Activated CD4-positive, alpha-beta T cell treated with anti-CD3 and anti-CD28 coated beads, Interleukin-2, amount 10 ng/mL, durations not matched to agents 7 days and 5 days (primary cell): ENCODE measurements around the gene ABCG1. TPM values are rescaled to one million over a fixed set of nuclear protein-coding genes. Genes with fewer than 3 reads are reported as not detected.
"Not testable (repeated sequence)": the region's sequence is repeated elsewhere in the genome, so short reads cannot be mapped to it uniquely, and the experiment has no call there.

Experiments used
- CTCF ChIA-PET: fragments of 350-600 bp; sonication (Branson Sonifier 250); formaldehyde crosslinking; loops from one replicate; lab custom pipeline; 2021; ENCODE audit warnings: antibody characterized with exemption; lab: Charles Lee
- POLR2A ChIA-PET: fragments of 350-600 bp; sonication (Branson Sonifier 250); formaldehyde crosslinking; loops from one replicate; lab custom pipeline; 2021; ENCODE audit warnings: antibody characterized with exemption; lab: Charles Lee
- DNase-seq: peaks from one replicate; pipeline ENCODE4 v3.0.0-alpha.2; 2020
- H3K27ac Mint-ChIP-seq: one replicate; pipeline ENCODE4 v1.8.0; 2021; ENCODE audit warnings: mild to moderate bottlenecking, moderate library complexity, mixed read lengths
- H3K27me3 Mint-ChIP-seq: one replicate; pipeline ENCODE4 v1.8.0; 2021; ENCODE audit warnings: mixed read lengths
- H3K36me3 Mint-ChIP-seq: one replicate; pipeline ENCODE4 v1.8.0; 2021; ENCODE audit warnings: low read depth, mixed read lengths
- H3K4me1 Mint-ChIP-seq: one replicate; pipeline ENCODE4 v1.8.0; 2021; ENCODE audit warnings: mixed read lengths
- H3K4me3 Mint-ChIP-seq: one replicate; pipeline ENCODE4 v1.8.0; 2021; ENCODE audit warnings: mild to moderate bottlenecking, moderate library complexity, mixed read lengths
- H3K9me3 Mint-ChIP-seq: one replicate; pipeline ENCODE4 v1.8.0; 2021; ENCODE audit warnings: mixed read lengths
- total RNA-seq, 2 experiments: library from RNA; stranded (reverse); gene quantifications; one replicate each; pipeline ENCODE4 v1.2.3, GENCODE V29; 2021

The ABCG1 gene
- total RNA-seq: 10 to 100 TPM; 10.2 to 12.3 TPM

- peak within 1 kb of the TSS; percentile 81 for H3K4me3 Mint-ChIP-seq
- H3K36me3 Mint-ChIP-seq: peaks cover 8% of the 10 kb centered on the region
- H3K9me3 Mint-ChIP-seq: peaks cover 14% of the 10 kb centered on the region
- peak; percentile 41 for DNase-seq
- peaks cover 27% of the 10 kb centered on the region for H3K4me1 Mint-ChIP-seq
- ChIA-PET CTCF (interaction anchor here (0.7 to 2.0 kb wide), 10 partner anchors 11 to 186 kb away, joined by 3 to 11 read pairs (median 4); no protein-coding TSS in a partner anchor), POLR2A (interaction anchor here (0.7 kb wide), 1 partner anchor 33 kb away, joined by 5 read pairs; no protein-coding TSS in a partner anchor)
- peak within 1 kb of the TSS; percentile 89 for H3K27ac Mint-ChIP-seq
- no peaks in the 10 kb centered on the region for H3K27me3 Mint-ChIP-seq
Observed at GRCh38 chr21:42218836-42219605, at the start of gene ABCG1. Gene ABCG1, plus strand, starts transcription at chr21:42219140. Its CDS starts 123 bp downstream, at chr21:42219263.

- POLR2A ChIA-PET: no interaction called here
- Mint-ChIP-seq H3K4me1 (peaks cover 2% of the 10 kb centered on the region), H3K4me3 (no peak overlapping the region), H3K27me3 (no peaks in the 10 kb centered on the region), H3K27ac (no peak overlapping the region), H3K36me3 (no peaks in the 10 kb centered on the region), H3K9me3 (no peaks in the 10 kb centered on the region)
- CTCF ChIA-PET: no interaction called here
- no peak for DNase-seq
Observed at GRCh38 chr21:42169758-42170157, 49.2 kb upstream of the ABCG1 start.

DNA sequence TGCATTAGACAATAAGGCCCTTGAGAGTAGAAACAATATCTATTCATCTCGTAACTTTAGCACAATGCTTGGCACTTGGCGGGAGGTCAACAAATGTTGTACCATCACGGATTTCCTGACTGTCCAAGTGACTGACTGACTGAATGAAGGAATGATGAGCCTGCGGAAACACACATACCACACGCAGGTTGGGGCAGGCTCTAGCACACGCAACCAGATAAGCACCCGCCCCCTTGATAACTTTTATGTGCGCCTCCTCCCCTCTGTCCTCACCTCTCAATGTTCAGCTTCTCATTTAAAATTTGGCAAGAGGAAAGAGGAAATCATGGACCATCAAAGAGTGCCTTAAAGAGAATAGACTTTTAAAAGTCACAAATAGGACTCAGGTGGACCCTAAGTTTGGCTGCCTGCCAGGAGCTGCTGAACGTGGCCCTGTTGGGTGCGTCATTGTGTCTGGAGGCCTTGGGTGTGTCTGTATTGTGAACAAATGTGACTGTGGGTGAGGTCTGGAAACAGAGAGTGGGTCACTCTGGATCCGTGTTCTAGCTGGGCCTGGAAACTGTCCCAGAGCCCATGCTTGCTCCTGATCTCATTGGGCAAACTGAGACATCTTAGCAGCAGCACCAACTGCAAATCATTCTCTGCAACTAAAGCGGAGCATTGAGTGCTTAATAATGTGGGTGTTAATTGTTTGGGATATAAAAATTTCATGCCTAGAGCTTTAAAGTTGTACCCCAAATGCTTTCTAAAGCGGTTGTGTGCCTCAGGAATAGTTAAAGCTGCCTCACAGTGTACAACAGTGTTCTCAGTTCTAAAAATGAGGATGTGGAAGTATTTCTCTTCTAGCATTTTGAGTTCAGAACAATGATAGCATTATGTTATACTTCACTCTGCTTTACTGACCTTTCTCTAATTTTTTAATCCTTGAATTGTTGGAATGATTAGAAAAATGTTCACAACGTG, 47.6 kb upstream of the ABCG1 start:
- no peak overlapping the region for H3K27ac Mint-ChIP-seq
- H3K4me3 Mint-ChIP-seq: no peak overlapping the region
- H3K36me3 Mint-ChIP-seq: no peaks in the 10 kb centered on the region
- peaks cover 2% of the 10 kb centered on the region for H3K9me3 Mint-ChIP-seq
- CTCF ChIA-PET: interaction anchor here (1.3 to 2.5 kb wide), 2 partner anchors 11 to 22 kb away, joined by 3 to 6 read pairs; no protein-coding TSS in a partner anchor
- peaks cover 3% of the 10 kb centered on the region for H3K27me3 Mint-ChIP-seq
- no peak for DNase-seq
- H3K4me1 Mint-ChIP-seq: peaks cover 2% of the 10 kb centered on the region
- POLR2A ChIA-PET: no interaction called here

DNA sequence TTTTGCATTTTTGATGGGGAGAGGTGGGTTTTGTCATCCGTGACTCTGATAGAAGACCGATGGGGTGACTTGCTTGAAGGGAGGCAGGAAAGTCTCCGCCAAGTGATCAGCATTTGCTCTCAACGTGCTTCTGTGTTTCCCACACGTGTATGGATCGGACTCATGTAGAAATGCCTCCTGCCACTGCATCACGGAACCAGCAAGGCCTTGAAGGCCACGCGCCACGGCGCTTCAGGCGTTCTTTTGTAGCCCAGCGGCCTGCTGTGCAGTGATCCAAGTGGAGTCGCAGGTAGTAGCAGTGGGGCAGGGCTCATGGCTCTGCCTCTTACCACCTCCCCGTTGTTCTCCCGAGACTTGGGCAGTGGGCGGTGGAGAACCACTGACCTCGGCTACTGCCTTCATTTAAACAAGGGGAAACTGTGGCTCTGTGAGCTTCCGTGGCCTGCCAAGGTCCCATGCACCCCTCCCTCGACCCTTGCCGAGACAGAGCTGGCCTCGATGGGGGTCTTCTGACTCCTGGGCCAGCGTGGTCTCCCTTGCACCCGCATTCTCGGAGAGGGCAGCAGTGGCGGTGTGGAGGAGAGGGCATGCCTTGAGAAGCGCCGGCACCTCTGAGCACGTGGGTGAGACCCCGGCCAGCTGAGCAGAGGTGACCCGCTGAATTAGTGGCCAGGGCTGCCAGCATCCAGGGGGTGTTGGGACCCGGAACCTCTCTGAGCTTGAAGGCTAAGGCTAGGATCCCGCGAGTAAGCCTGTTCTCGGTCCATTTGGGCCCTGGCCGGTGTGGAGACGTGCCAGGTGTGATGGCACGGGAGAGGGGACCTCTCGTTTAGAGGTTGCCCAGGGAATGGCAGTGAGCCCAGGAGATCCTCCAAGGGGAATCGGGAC, 46.1 kb upstream of the ABCG1 start:
- POLR2A ChIA-PET: no interaction called here
- Mint-ChIP-seq H3K9me3 (peaks cover 2% of the 10 kb centered on the region), H3K4me1 (peaks cover 2% of the 10 kb centered on the region), H3K4me3 (no peak overlapping the region), H3K27me3 (peaks cover 3% of the 10 kb centered on the region), H3K36me3 (no peaks in the 10 kb centered on the region), H3K27ac (no peak overlapping the region)
- CTCF ChIA-PET: interaction anchor here (1.2 to 2.5 kb wide), 4 partner anchors 9 to 72 kb away, joined by 3 to 8 read pairs (median 4); no protein-coding TSS in a partner anchor
- DNase-seq: no peak

DNA sequence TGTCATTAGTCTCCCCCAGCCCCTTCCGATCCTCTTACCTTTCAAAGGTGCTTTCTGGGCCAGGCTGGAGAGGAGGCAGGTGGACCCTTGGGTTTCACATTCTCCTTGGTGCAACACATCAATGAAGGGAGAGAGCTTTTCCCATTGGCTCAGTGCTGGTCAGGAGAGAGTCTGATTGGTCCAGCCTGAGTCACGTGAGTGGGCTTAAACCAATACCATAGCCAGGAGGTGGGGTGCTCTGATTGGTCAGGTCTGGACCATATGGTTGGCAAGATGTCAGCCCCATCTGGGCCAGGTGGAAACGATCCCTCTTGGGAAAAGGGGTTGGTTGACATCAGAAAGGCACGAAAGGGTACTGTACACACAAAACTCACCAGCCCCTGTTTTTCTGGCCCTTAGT, 44.8 kb upstream of the ABCG1 start:
- DNase-seq: no peak
- H3K9me3 Mint-ChIP-seq: peaks cover 2% of the 10 kb centered on the region
- ChIA-PET POLR2A (no interaction called here), CTCF (interaction anchor here (1.2 to 2.4 kb wide), 2 partner anchors 10 to 70 kb away, joined by 3 to 8 read pairs; no protein-coding TSS in a partner anchor)
- no peaks in the 10 kb centered on the region for H3K36me3 Mint-ChIP-seq
- H3K4me3 Mint-ChIP-seq: no peak overlapping the region
- H3K27ac Mint-ChIP-seq: no peak overlapping the region
- H3K4me1 Mint-ChIP-seq: peaks cover 2% of the 10 kb centered on the region
- H3K27me3 Mint-ChIP-seq: peaks cover 3% of the 10 kb centered on the region

- peaks cover 7% of the 10 kb centered on the region for H3K27me3 Mint-ChIP-seq
- H3K4me1 Mint-ChIP-seq: peaks cover under 1% of the 10 kb centered on the region
- CTCF ChIA-PET: interaction anchor here (1.2 to 2.4 kb wide), 2 partner anchors 11 to 16 kb away, joined by 3 to 8 read pairs; no protein-coding TSS in a partner anchor
- POLR2A ChIA-PET: no interaction called here
- H3K9me3 Mint-ChIP-seq: peaks cover 2% of the 10 kb centered on the region
- no peak overlapping the region for H3K4me3 Mint-ChIP-seq
- no peak overlapping the region for H3K27ac Mint-ChIP-seq
- no peak for DNase-seq
- no peaks in the 10 kb centered on the region for H3K36me3 Mint-ChIP-seq
Observed at GRCh38 chr21:42175110-42175710, 43.7 kb upstream of the ABCG1 start.

DNA sequence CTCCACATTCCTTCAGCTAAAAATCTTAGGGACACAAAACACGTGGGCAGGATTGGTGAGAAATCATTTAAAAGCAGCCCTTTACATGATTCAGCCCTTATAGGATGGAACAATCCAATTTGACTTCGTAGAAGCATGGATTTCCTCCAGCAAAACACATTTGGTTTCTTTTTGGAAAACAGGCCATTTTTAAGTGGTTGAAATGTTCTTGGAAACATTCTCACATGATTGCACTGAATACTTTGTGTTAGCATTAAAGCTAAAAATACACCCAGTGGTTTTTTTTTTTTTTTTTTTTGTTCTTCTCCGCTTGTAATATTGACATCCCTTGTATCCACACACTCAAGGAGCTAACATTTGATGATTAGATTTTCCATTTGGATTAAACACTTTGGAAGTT, 42.1 kb upstream of the ABCG1 start:
- Mint-ChIP-seq H3K36me3 (no peaks in the 10 kb centered on the region), H3K27ac (no peak overlapping the region), H3K27me3 (peaks cover 9% of the 10 kb centered on the region), H3K9me3 (peaks cover 2% of the 10 kb centered on the region), H3K4me1 (no peaks in the 10 kb centered on the region), H3K4me3 (no peak overlapping the region)
- CTCF ChIA-PET: interaction anchor here (0.7 to 1.6 kb wide), 5 partner anchors 11 to 82 kb away, joined by 3 to 7 read pairs (median 3); no protein-coding TSS in a partner anchor
- DNase-seq: no peak
- POLR2A ChIA-PET: no interaction called here

GRCh38 chr21:42179316-42179715, 39.6 kb upstream of the ABCG1 start:
- Mint-ChIP-seq H3K4me3 (no peak overlapping the region), H3K27ac (no peak overlapping the region), H3K36me3 (no peaks in the 10 kb centered on the region), H3K9me3 (peaks cover 2% of the 10 kb centered on the region), H3K27me3 (peaks cover 9% of the 10 kb centered on the region), H3K4me1 (no peaks in the 10 kb centered on the region)
- no peak for DNase-seq
- ChIA-PET POLR2A (no interaction called here), CTCF (interaction anchor here (0.7 kb wide), 1 partner anchor 689 kb away, joined by 3 read pairs; no protein-coding TSS in a partner anchor)

- H3K4me1 Mint-ChIP-seq, H3K27me3 Mint-ChIP-seq, H3K9me3 Mint-ChIP-seq, POLR2A ChIA-PET, H3K36me3 Mint-ChIP-seq, CTCF ChIA-PET, H3K27ac Mint-ChIP-seq, H3K4me3 Mint-ChIP-seq, DNase-seq: not testable (repeated sequence)
Observed at GRCh38 chr21:42180001-42180400, 38.9 kb upstream of the ABCG1 start.

GRCh38 chr21:42182713-42183371, 36.1 kb upstream of the ABCG1 start:
- CTCF ChIA-PET: interaction anchor here (0.8 to 1.5 kb wide), 7 partner anchors 11 to 127 kb away, joined by 3 read pairs; no protein-coding TSS in a partner anchor
- H3K9me3 Mint-ChIP-seq: peaks cover 13% of the 10 kb centered on the region
- H3K27ac Mint-ChIP-seq: peak overlapping the region; percentile 37
- H3K36me3 Mint-ChIP-seq: peaks cover 17% of the 10 kb centered on the region
- peaks cover 26% of the 10 kb centered on the region for H3K4me1 Mint-ChIP-seq
- POLR2A ChIA-PET: no interaction called here
- peaks cover 6% of the 10 kb centered on the region for H3K27me3 Mint-ChIP-seq
- H3K4me3 Mint-ChIP-seq: no peak overlapping the region
- DNase-seq: no peak
